ENCODE results near the gene CD200R1. TPM values are rescaled to one million over a fixed set of nuclear protein-coding genes. Genes with fewer than 3 reads are reported as not detected.

CD200R1 gene
- total RNA-seq, result not detected

GRCh38 chr3:112974894-112975293 is at the start of gene CD200R1:
CD200R1 (minus strand) TSS chr3:112975103; CDS start chr3:112974857, 246 bp downstream.

DNA sequence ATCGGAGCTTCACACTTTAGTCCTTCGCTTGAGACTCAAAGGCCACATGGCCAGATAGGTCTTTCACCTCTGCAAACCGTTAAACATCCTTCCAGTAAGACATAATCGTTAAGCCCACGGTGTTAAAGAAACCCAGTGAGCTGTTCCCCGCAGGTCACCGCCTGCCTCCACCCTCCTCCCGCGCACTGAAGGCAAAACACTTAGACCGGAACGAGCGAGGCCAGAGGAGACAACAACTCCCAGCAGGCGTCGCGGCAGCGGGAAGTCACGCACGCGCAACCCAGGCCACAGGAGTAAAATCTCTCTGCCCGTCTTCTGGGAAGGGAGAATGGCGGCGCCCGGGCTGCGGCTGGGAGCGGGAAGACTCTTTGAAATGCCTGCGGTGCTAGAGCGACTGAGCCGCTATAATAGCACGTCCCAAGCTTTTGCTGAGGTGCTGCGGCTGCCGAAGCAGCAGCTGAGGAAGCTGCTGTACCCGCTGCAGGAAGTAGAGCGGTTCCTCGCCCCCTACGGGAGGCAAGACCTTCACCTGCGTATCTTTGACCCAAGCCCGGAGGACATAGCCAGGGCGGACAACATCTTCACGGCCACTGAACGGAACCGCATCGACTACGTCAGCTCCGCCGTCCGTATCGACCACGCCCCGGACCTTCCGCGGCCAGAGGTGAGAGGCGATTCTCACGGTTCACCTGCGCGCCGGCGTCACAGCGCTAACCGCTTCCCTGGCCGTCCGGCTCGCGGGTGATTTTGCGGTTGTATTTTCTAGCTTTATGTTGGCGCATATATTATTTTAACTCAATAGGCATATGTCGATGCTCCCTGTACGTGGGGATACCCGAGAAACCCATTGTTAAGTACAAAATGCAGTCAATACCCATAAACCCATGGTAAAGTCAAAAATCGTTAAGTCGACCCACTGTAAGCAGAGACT is 16.0 kb upstream of the CD200R1 start, which contains the start of gene GTPBP8:
GTPBP8 (plus strand) TSS at position 313 of the 931 bp plus-strand sequence; CDS start at position 329, 16 bp downstream.

Other genes with a start within 250 kb of the CD200R1 start
- not detected for gene CD200R1L, start 128.2 kb downstream of the CD200R1 start, total RNA-seq
- gene GTPBP8, start 15.9 kb upstream of the CD200R1 start, total RNA-seq, result 10 to 100 TPM; 43.4 to 45.6 TPM
- gene BOC, start 236.5 kb upstream of the CD200R1 start, total RNA-seq, result 10 to 100 TPM in 1 of 2 donors, 1 to 10 TPM in 1; 4.3 to 11.0 TPM

Data from melanocyte of skin (primary cell).